Heart right ventricle (tissue), 16 donors: ENCODE measurements around the gene SLC17A8. TPM values are rescaled to one million over a fixed set of nuclear protein-coding genes. Genes with fewer than 3 reads are reported as not detected.
A peak's percentile ranks its signal among the peaks of the same experiment; 100 is the strongest.

Source experiments
- ATAC-seq, 8 donors: fragments of 200-7000 bp; cut with Tn5 transposase; one replicate each; pipeline ENCODE4 v1.9.1; 2020; ENCODE audit warnings: mild to moderate bottlenecking in 8 of 8, moderate library complexity in 8 of 8, moderate number of reproducible peaks in 1 of 8
- DNase-seq, 2 donors: peaks; one replicate each; pipeline ENCODE4 v3.0.0-alpha.2; 2020
- H3K27ac ChIP-seq, 10 donors: fragments of 200-600 bp; sonication (generic) in 2 of 10; one replicate each; pipeline versions ENCODE4 v1.5.0 to v1.8.0; 2020 to 2022; ENCODE audit warnings: mild to moderate bottlenecking in 3 of 10
- H3K27me3 ChIP-seq, 7 donors: fragments of 200-600 bp; one replicate each; pipeline ENCODE4 v1.8.0; 2021 to 2022; ENCODE audit warnings: mild to moderate bottlenecking in 2 of 7
- H3K36me3 ChIP-seq, 9 donors: fragments of 200-600 bp; sonication (generic) in 1 of 9; one replicate each; pipeline versions ENCODE4 v1.5.0 to v1.8.0; 2020 to 2022; ENCODE audit warnings: mild to moderate bottlenecking in 2 of 9
- H3K4me1 ChIP-seq, 9 donors: fragments of 200-600 bp; sonication (generic) in 1 of 9; one replicate each; pipeline versions ENCODE4 v1.5.0 to v1.8.0; 2020 to 2022; ENCODE audit warnings: mild to moderate bottlenecking in 4 of 9
- H3K4me3 ChIP-seq, 10 donors: fragments of 200-600 bp; sonication (generic) in 2 of 10; one replicate each; pipeline versions ENCODE4 v1.5.0 to v1.8.0; 2020 to 2022; ENCODE audit warnings: mild to moderate bottlenecking in 7 of 10, moderate library complexity in 2 of 10
- H3K9me3 ChIP-seq, 11 donors: fragments of 200-600 bp in 10 of 11; sonication (generic) in 2 of 11; one replicate each; pipeline versions ENCODE4 v1.5.0 to v1.8.0; 2013 to 2022; ENCODE audit warnings: mild to moderate bottlenecking in 2 of 11, control low read depth in 1 of 11, moderate library complexity in 1 of 11
- CTCF ChIP-seq, 9 donors: fragments of 200-600 bp; sonication (generic) in 2 of 9; IDR thresholded peaks; one replicate each; pipeline versions ENCODE4 v1.5.0 to v1.8.0; 2021 to 2022; ENCODE audit warnings: antibody characterized with exemption in 9 of 9, mild to moderate bottlenecking in 5 of 9, moderate library complexity in 1 of 9
- whole genome bisulfite sequencing, 2 donors: extraction: QIAGEN DNeasy Blood & Tissue Kit; methylation state at CpG; one replicate each; pipeline ENCODE4 v1.1.7; 2013; ENCODE audit warnings: inconsistent platforms in 1 of 2; 5-methylcytosine and 5-hydroxymethylcytosine counted together
- intact Hi-C, 10 donors: fragments of 100-400 bp; cut with DNase I; formaldehyde crosslinking; loops; one replicate each; pipeline versions ENCODE4 v1.11.1 to v1.14.2; 2022
- polyA plus RNA-seq, 2 donors: library from polyadenylated mRNA; stranded (reverse); fragments of 200-250 nt; gene quantifications; one replicate each; pipeline ENCODE4 v1.2.3, GENCODE V29; 2013
- total RNA-seq, 10 donors: library from RNA; stranded (reverse); fragmentation: NEBNext Ultra II Directional in 3 of 10; extraction: Animal tissue kit (Norgen Biotek cat#: 25700) in 3 of 10; gene quantifications; one replicate each; pipeline versions ENCODE4 v1.2.1 to v1.2.4, GENCODE V29; 2021 to 2023
- donor health status: Arrhythmogenic right ventricular cardiomyopathy.
- donor health status: ischemic (EF 13 %, LVEDD 7.1; RV severe dilation, severe dysfunction).
- donor health status: healthy with polysubstance abuse.
- donor health status: DM: no; HTN: yes; CAD: no.
- donor health status: DM: no; HTN: no; CAD: no.
- donor health status: ischemic (EF 25% LVEDD 6.9; RV normal size, moderate dysfunction).
- donor health status: ischemic (EF 25% LVEDD 5.7; RV mildly dilated, moderate dysfunction).
- donor health status: healthy.
- donor health status: DM: yes; HTN: yes; CAD: no.
- donor health status: Ischemic cardiomyopathy.
- donor health status: ischemic (EF 35%, LVEDD 5.7; RV mildly dilated, moderate dysfunction).
- donor health status: nonischemic (EF 11% LVEDD 7.7; RV severe dilation, severe dysfunction).
- donor health status: DM: yes; HTN: yes; CAD: no.
- donor health status: PGD.
- donor health status: ischemic (EF 29% LVEDD 5.4; RV normal size, mild dysfunction).
- donor health status: nonischemic (EF 23%, LVEDD 6.1; RV moderate dilation, normal function).

Gene SLC17A8
- total and polyA plus RNA-seq, 12 donors, result 0.08 to 0.17 TPM; not detected in 10

- ATAC-seq, result peak in 5 of 8 donors; percentile 43 to 77 (median 59)
- no peak for TF ChIP-seq CTCF (IDR thresholded peaks at IDR 0.05)
- Histone ChIP-seq H3K4me3 (no peak overlapping the region), H3K27me3 (peaks cover 0 to 19% (median 11%) of the 10 kb centered on the region in 7 donors), H3K4me1 (peaks cover 0 to 32% (median 13%) of the 10 kb centered on the region in 9 donors), H3K27ac (peak overlapping the region in 3 of 10 donors; percentile 36 to 58 (median 45)), H3K36me3 (no peaks in the 10 kb centered on the region), H3K9me3 (no peaks in the 10 kb centered on the region)
- intact Hi-C loops, result loop anchor here in 2 of 10 donors (10.0 kb wide), 2 partner anchors 195 to 375 kb away; no protein-coding TSS in a partner anchor
- DNase-seq, result no peak
- 43 to 47% methylated on average over 2 of the region's 2 CpGs for WGBS, 2 donors
Observed at GRCh38 chr12:100359822-100360221, 2.9 kb downstream of the SLC17A8 start.

DNA sequence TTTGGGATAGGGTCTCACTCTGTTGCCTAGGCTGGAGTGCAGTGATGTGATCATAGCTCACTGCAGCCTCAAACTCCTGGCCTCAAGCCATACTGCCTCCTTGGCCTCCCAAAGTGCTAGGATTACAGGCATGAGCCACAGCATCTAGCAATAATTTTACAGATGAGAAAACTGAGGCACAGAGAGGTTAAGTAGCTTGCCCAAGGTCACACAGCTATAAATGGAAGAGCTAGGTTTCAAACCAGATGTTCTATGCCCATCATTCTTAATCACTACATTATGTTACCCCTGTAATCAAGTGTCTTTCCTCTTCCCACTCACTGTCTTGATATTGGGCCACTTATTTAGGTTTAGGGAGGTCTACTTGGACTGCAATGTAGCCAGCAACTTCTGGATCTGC, 3.6 kb downstream of the SLC17A8 start:
- no peak for TF ChIP-seq CTCF (IDR thresholded peaks at IDR 0.05)
- no peaks in the 10 kb centered on the region for H3K36me3 ChIP-seq
- ATAC-seq (no peak), DNase-seq (no peak)
- no peaks in the 10 kb centered on the region for H3K9me3 ChIP-seq
- intact Hi-C loops, result no loop called here
- peak overlapping the region in 1 of 10 donors; percentile 5 for H3K27ac ChIP-seq
- H3K27me3 ChIP-seq, result peaks cover 0 to 19% (median 11%) of the 10 kb centered on the region in 7 donors
- no peak overlapping the region for H3K4me3 ChIP-seq
- peaks cover 0 to 36% (median 18%) of the 10 kb centered on the region in 9 donors for H3K4me1 ChIP-seq

GRCh38 chr12:100364324-100364723, 7.5 kb downstream of the SLC17A8 start:
- H3K27ac ChIP-seq, result peak overlapping the region in 7 of 10 donors; percentile 2 to 78 (median 49)
- intact Hi-C loops, result no loop called here

GRCh38 chr12:100365411-100365810, 8.5 kb downstream of the SLC17A8 start:
- Histone ChIP-seq H3K27ac (peak overlapping the region in 8 of 10 donors; percentile 2 to 78 (median 46)), H3K9me3 (peaks cover 0 to 5% (median 0%) of the 10 kb centered on the region in 11 donors), H3K4me1 (peaks cover 0 to 29% (median 9%) of the 10 kb centered on the region in 9 donors), H3K27me3 (peaks cover 0 to 6% (median 0%) of the 10 kb centered on the region in 7 donors), H3K36me3 (no peaks in the 10 kb centered on the region), H3K4me3 (no peak overlapping the region)
- ATAC-seq (peak; percentile 65 to 90 (median 86)), DNase-seq (peak in 1 of 2 donors; percentile 16)
- intact Hi-C loops, result no loop called here
- 55 to 58% methylated on average over 2 of the region's 2 CpGs for WGBS, 2 donors
- peak in 2 of 9 donors; percentile 18 to 24 for TF ChIP-seq CTCF (IDR thresholded peaks at IDR 0.05)

More at GRCh38 chr12:100364324-100364723, 7.5 kb downstream of the SLC17A8 start:
- peaks cover 0 to 40% (median 17%) of the 10 kb centered on the region in 9 donors for H3K4me1 ChIP-seq
- no peak overlapping the region for H3K4me3 ChIP-seq
- 60 to 85% methylated on average over 4 of the region's 4 CpGs for WGBS, 2 donors
- no peaks in the 10 kb centered on the region for H3K36me3 ChIP-seq
- no peak for TF ChIP-seq CTCF (IDR thresholded peaks at IDR 0.05)
- H3K9me3 ChIP-seq, result peaks cover 0 to 4% (median 0%) of the 10 kb centered on the region in 11 donors
- ATAC-seq (no peak), DNase-seq (no peak)
- peaks cover 0 to 6% (median 0%) of the 10 kb centered on the region in 7 donors for H3K27me3 ChIP-seq
